ENCODE data around the gene NID1. TPM values are rescaled to one million over a fixed set of nuclear protein-coding genes. Genes with fewer than 3 reads are reported as not detected.

Gene NID1
- total RNA-seq, 1 donor = 68.1 TPM

GRCh38 chr1:236044341-236044740 lies 20.5 kb downstream of the NID1 start:
- no peak for DNase-seq (ENCODE audit: low read depth)
- no peak overlapping the region for H3K4me3 ChIP-seq (ENCODE audit: low read depth, low read length)
- TF ChIP-seq CTCF (IDR thresholded peaks at IDR 0.05; ENCODE audit: insufficient read depth, low read length) = no peak

GRCh38 chr1:236041631-236042618 lies 23.0 kb downstream of the NID1 start:
- no peak for TF ChIP-seq CTCF (IDR thresholded peaks at IDR 0.05; ENCODE audit: insufficient read depth, low read length)
- DNase-seq (ENCODE audit: low read depth) = no peak
- no peak overlapping the region for H3K4me3 ChIP-seq (ENCODE audit: low read depth, low read length)

DNA sequence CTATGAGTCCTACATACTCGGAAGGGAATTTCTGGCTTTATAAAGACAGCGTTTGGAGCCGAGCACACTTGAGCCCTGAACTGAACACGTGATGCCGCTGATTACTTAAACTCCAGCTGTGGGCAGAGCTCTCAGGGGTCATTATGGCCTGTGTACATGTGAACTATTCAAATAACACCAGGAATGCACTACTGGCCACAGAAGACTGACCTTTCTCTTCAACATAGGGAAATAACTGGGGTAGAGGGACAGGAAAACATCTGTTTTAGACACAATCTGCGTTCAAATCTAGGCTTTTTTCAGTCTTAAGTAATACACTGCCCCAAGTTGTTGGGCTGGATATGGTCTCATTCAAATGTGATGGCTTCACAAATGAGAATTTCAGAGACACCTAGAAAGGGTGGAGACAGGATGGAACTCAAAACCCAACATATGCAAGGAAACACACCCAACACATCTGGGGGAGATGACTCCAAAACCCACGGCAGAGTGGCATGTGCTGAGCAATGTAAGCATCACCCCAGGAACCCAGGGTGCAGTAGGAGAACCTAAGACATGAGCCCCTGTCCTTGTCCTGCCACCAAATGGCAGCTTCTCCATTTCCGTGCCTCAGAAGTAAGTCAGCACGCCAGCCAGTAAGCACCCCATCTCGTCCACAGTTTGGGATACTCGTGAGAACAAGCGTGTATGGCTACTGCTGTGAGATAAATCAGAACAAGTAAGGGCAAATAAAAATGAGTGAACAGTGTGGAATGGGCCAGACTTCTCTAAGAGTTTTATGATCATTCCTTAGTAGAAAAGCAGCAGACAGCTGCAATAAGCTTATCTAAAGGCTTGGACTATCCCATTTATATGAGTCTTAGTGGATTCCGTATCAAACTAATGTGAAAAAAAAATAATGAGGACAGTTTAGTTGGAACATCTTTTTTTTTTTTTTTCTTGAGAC lies 24.9 kb downstream of the NID1 start:
- peak; percentile 46 for DNase-seq (ENCODE audit: low read depth)
- no peak for TF ChIP-seq CTCF (IDR thresholded peaks at IDR 0.05; ENCODE audit: insufficient read depth, low read length)
- H3K4me3 ChIP-seq (ENCODE audit: low read depth, low read length) = no peak overlapping the region

- no peak overlapping the region for H3K4me3 ChIP-seq (ENCODE audit: low read depth, low read length)
- DNase-seq (ENCODE audit: low read depth) = no peak
- no peak for TF ChIP-seq CTCF (IDR thresholded peaks at IDR 0.05; ENCODE audit: insufficient read depth, low read length)
Observed at GRCh38 chr1:236038034-236038433, 26.9 kb downstream of the NID1 start.

- peak; percentile 86 for DNase-seq (ENCODE audit: low read depth)
- no peak overlapping the region for H3K4me3 ChIP-seq (ENCODE audit: low read depth, low read length)
- no peak for TF ChIP-seq CTCF (IDR thresholded peaks at IDR 0.05; ENCODE audit: insufficient read depth, low read length)
Observed at GRCh38 chr1:236035681-236036101, 29.2 kb downstream of the NID1 start.

DNA sequence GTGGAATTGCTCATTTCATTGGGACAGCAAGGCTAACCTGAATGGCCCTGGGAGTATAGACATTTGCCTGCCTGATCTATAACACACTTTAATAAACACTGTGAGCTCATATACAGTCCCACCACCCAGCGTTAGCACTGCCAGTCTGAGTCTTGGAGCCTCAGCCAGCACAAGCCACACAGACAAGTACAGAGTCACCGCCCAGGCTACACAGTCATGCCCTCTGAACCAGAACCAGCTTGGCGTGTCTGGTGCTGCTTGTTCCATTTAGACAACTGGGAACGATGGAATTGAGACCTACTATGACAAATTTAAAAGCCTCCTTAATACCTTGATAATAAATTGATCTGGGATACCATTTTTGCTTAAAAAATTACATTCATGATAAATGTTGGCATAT lies 31.6 kb downstream of the NID1 start:
- no peak for TF ChIP-seq CTCF (IDR thresholded peaks at IDR 0.05; ENCODE audit: insufficient read depth, low read length)
- DNase-seq (ENCODE audit: low read depth) = no peak
- no peak overlapping the region for H3K4me3 ChIP-seq (ENCODE audit: low read depth, low read length)

Measured in fibroblast of the aortic adventitia (primary cell).